ENCODE measurements around the gene KLK8.

Gene KLK8

GRCh38 chr19:51016798-51017683, 15.6 kb upstream of the KLK8 start (continued):
- TF ChIP-seq ZIC2 (tag by site-specific recombination; IDR thresholded peaks at IDR 0.05) (peak; percentile 81), ZNF707 (tag by site-specific recombination; IDR thresholded peaks at IDR 0.05) (0 out of 2 replicates have a peak, but pooled peaks have one; percentile 33), ZNF121 (tag by site-specific recombination; IDR thresholded peaks at IDR 0.05) (peak; percentile 18; the same call in 1 of the 2 replicates), ZNF777 (tag by site-specific recombination; IDR thresholded peaks at IDR 0.05; ENCODE audit: borderline replicate concordance) (peak; percentile 96), ZNF366 (tag by site-specific recombination; conservative IDR thresholded peaks at IDR 0.05) (peak; percentile 77; the same call in 1 of the 2 replicates), KLF17 (tag by site-specific recombination; IDR thresholded peaks at IDR 0.05) (peak; percentile 61; the same call in 1 of the 2 replicates), PBX3 (CRISPR knock-in tag; IDR thresholded peaks at IDR 0.05) (no peak), ZSCAN23 (tag by site-specific recombination; IDR thresholded peaks at IDR 0.05) (peak; percentile 33; the same call in 1 of the 2 replicates), KLF8 (tag by site-specific recombination; IDR thresholded peaks at IDR 0.05) (peak; percentile 56; the same call in 1 of the 2 replicates), ZNF843 (tag by site-specific recombination; IDR thresholded peaks at IDR 0.05) (0 out of 2 replicates have a peak, but pooled peaks have one; percentile 22), ZNF302 (tag by site-specific recombination; IDR thresholded peaks at IDR 0.05; ENCODE audit: low read depth) (no peak), ZFHX2 (tag by site-specific recombination; conservative IDR thresholded peaks at IDR 0.05) (peak; percentile 94), EGR2 (tag by site-specific recombination; IDR thresholded peaks at IDR 0.05; ENCODE audit: low read depth) (peak; percentile 90), SP2 (tag by site-specific recombination; IDR thresholded peaks at IDR 0.05) (peak; percentile 73), ZBTB6 (tag by site-specific recombination; IDR thresholded peaks at IDR 0.05) (0 out of 2 replicates have a peak, but pooled peaks have one; percentile 18), ZNF239 (tag by site-specific recombination; IDR thresholded peaks at IDR 0.05) (no peak), ZBTB7A (tag by site-specific recombination; IDR thresholded peaks at IDR 0.05; ENCODE audit: low read depth) (no peak), ZEB2 (tag by site-specific recombination; IDR thresholded peaks at IDR 0.05) (peak; percentile 39; the same call in 1 of the 2 replicates), ZBTB48 (tag by site-specific recombination; IDR thresholded peaks at IDR 0.05) (peak; percentile 89), ZBTB17 (tag by site-specific recombination; IDR thresholded peaks at IDR 0.05) (peak; percentile 98), ZNF2 (tag by site-specific recombination; IDR thresholded peaks at IDR 0.05) (0 out of 2 replicates have a peak, but pooled peaks have one; percentile 26), ZFP69B (tag by site-specific recombination; IDR thresholded peaks at IDR 0.05) (peak; percentile 36; the same call in 1 of the 2 replicates), GLI4 (tag by site-specific recombination; IDR thresholded peaks at IDR 0.05) (0 out of 2 replicates have a peak, but pooled peaks have one; percentile 39)
- TF ChIP-seq, protein P1, sequence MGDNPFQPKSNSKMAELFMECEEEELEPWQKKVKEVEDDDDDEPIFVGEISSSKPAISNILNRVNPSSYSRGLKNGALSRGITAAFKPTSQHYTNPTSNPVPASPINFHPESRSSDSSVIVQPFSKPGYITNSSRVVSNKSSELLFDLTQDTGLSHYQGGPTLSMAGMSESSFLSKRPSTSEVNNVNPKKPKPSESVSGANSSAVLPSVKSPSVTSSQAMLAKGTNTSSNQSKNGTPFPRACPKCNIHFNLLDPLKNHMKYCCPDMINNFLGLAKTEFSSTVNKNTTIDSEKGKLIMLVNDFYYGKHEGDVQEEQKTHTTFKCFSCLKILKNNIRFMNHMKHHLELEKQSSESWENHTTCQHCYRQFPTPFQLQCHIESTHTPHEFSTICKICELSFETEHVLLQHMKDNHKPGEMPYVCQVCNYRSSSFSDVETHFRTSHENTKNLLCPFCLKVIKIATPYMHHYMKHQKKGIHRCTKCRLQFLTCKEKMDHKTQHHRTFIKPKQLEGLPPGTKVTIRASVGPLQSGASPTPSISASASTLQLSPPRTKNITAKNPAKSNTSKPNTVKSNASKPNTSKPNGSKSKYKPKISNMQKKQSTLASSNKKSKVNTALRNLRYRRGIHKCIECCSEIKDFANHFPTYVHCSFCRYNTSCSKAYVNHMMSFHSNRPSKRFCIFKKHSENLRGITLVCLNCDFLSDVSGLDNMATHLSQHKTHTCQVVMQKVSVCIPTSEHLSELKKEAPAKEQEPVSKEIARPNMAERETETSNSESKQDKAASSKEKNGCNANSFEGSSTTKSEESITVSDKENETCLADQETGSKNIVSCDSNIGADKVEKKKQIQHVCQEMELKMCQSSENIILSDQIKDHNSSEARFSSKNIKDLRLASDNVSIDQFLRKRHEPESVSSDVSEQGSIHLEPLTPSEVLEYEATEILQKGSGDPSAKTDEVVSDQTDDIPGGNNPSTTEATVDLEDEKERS (tag by site-specific recombination; IDR thresholded peaks at IDR 0.05): peak; percentile 84; the same call in 1 of the 2 replicates
- TF ChIP-seq, protein P2, sequence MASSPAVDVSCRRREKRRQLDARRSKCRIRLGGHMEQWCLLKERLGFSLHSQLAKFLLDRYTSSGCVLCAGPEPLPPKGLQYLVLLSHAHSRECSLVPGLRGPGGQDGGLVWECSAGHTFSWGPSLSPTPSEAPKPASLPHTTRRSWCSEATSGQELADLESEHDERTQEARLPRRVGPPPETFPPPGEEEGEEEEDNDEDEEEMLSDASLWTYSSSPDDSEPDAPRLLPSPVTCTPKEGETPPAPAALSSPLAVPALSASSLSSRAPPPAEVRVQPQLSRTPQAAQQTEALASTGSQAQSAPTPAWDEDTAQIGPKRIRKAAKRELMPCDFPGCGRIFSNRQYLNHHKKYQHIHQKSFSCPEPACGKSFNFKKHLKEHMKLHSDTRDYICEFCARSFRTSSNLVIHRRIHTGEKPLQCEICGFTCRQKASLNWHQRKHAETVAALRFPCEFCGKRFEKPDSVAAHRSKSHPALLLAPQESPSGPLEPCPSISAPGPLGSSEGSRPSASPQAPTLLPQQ (tag by site-specific recombination; IDR thresholded peaks at IDR 0.05): peak; percentile 58

Measured in HEK293 (cell line).